NCI-H69 (cell line): ENCODE results near the gene COL18A1.
"Not testable (repeated sequence)": the region's sequence is repeated elsewhere in the genome, so short reads cannot be mapped to it uniquely, and the experiment has no call there.

Experiments used
- DNase-seq: peaks from one replicate; lab custom pipeline; 2025; lab: John Stamatoyannopoulos, UW

Gene COL18A1

GRCh38 chr21:45404730-45405270, at the start of gene COL18A1:
Gene COL18A1 (plus strand): TSS chr21:45405165. CDS start chr21:45405231, 66 bp downstream.
- peak; percentile 79 for DNase-seq

DNA sequence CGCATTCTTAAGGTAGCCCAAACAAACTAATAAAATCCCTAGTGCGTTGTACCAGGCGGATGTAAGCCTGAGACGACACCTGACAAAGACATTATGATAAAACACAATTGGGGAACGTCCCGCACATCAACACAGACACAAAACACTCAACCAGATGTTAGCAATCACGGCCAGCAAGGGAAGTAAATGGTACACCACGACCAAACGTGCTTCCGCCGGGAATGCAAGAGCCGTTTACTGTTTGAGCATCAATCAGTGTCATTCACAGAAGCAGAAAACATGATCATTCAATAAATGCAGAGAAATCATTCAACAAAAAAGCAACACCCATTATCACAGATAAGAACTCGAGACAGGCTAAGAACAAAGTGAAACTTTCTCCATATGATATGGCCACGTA, 49.4 kb upstream of the COL18A1 start:
- DNase-seq = no peak

DNA sequence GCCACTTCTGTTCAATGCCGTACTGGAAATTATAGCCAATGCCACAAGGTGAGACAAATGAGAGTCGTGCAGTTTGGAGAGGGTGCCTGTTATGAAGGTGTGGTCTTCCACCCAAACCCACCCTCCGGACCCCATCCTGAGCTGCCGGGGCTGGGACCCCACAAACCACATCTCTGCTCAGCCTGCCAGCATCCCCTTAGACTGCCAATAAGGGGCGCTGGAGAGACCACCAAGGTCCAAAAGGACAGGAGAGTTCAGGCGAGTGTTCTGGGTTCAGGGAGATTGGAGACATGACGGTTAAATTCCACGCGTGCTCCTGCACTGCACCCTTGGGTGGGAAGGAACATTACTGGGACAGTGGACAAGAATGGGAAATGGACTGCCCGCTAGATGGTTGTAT, 48.7 kb upstream of the COL18A1 start:
- DNase-seq = no peak

DNA sequence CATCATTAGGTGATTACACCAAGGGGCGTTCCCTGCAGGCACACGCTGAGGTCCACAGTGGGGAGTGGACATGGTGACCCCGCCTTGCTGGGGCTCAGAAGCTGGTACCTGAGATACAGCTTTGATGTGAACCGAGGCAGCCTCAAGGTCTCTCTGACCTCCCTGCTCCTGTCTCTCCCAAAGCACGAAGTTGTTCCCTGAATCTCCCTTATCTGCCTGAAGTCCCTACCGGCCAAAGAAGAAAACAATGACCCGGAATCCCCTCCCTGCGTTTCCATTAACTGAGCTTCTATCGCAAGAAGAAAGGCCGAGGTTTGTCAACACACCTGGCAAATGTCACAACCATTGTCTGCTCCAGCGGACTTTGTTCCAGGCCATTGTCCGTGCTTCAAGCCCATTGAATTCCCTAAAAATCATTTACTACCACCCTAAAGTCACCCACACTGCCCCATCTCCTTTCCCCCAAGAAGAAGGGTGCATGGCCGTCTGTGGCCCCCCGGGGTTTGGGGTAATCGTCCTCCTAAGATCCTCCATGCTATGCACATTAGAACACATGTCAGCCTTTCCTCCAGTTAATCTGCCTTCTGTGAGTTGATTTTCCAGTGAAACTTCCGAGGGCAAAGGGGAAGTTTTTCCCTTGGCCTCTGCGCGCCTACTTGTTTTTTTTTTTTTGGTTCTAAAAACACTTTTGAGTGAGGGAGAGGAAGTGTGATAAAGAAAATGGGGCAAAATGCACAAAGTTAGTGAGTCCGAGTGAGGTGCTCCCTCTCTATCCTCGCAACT, 48.1 kb upstream of the COL18A1 start:
- peak; percentile 73 for DNase-seq

- no peak for DNase-seq
Observed at GRCh38 chr21:45357436-45358260, 47.3 kb upstream of the COL18A1 start.

DNA sequence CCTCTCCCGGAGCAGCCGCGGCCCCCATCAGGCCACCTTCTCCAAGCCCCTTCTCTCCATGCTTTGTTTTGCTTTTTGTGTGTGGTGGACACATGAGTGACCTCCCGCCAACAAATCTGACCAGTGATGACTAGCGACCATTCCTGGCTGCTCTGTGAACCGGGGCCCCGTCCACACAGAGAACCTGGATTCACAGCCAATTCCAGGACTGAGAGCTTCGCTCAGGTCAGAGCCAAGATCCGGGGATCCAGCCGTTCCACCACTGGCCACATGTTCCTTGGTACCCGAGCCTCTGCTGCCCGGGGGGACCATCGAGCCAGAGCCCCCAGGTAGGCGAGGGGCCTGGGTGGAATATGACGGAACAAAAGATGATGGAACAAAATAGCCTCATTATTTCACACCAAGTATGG, 46.7 kb upstream of the COL18A1 start:
- DNase-seq = no peak

DNA sequence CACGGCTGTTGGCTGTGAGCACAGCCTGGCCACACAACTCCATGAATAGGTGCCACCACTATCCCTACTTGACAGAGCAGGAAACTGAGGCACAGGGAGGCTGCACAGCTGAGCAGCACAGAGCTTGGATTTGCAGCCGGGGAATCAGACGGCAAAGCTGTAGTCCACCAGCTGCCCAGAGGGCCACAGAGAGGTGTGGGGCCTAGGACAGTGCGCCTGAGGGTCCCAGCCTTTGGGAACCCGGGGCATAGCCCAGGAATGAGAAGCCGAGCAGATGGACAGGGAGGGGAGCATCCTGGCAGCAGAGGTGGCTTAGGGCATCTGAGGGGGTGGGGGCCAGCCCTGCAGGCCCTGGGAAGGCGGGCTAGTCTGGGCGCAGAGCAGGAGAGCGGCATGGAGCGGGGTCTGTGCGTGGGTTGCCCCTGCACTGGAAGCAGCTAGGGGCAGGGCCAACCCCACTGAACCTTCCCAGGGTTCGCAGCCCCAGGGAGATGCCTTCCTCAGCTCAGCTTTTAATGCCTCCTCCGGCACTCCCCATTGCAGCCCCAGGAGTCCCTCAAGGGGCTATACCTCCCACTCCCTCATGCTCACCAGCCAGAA, 46.2 kb upstream of the COL18A1 start:
- no peak for DNase-seq

GRCh38 chr21:45359451-45360217, 45.3 kb upstream of the COL18A1 start:
- DNase-seq = no peak

- no peak for DNase-seq
Observed at GRCh38 chr21:45361033-45361997, 43.6 kb upstream of the COL18A1 start.

- DNase-seq = no peak
Observed at GRCh38 chr21:45362077-45362747, 42.8 kb upstream of the COL18A1 start.

- DNase-seq = no peak
Observed at GRCh38 chr21:45362748-45363145, 42.2 kb upstream of the COL18A1 start.

DNA sequence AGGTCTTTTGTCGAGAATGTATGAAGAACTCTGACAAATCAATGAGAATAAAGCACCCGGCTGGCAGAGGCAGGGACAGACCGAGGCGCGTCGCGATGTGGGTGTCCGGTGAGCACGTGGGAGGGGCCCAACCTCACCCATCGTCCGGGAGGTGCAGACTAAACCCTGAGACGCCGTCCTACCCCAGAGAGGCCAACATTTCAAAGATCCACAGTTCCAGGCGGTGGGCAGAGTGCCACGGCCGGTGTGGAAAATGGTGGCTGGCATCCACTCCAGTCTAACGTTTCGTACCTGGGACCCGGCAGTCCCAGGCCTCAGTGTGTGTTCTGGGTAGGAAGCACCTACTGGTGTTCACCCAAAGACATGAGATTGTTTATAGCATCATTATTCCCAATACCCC, 41.7 kb upstream of the COL18A1 start:
- DNase-seq = not testable (repeated sequence)

DNA sequence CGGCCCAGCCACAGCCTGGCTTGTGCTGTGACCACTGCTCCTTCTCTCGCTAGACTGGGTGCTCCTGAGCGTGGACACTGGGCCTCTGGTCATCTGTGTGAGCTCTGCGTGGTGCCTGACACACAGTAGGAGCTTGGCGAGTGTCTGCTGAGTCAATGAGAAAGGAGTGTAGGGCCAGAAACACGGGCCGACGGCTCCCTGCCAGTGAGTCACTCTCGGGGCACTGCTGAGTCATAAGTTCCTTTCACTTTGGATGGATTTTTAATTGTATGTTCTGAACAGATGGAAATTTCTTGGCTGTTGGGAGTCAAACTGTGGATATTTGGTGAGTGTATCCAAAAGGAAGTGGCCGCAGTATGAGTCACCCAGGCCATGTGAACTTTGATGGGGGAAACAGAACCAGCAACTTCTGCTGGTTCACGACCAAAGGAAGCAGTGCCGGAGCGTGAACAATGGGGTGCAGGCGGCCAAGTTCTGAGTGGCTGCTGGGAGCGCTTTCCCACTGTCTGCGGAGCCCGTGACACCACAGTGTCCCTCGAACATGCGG, 41.0 kb upstream of the COL18A1 start:
- peak; percentile 66 for DNase-seq

DNA sequence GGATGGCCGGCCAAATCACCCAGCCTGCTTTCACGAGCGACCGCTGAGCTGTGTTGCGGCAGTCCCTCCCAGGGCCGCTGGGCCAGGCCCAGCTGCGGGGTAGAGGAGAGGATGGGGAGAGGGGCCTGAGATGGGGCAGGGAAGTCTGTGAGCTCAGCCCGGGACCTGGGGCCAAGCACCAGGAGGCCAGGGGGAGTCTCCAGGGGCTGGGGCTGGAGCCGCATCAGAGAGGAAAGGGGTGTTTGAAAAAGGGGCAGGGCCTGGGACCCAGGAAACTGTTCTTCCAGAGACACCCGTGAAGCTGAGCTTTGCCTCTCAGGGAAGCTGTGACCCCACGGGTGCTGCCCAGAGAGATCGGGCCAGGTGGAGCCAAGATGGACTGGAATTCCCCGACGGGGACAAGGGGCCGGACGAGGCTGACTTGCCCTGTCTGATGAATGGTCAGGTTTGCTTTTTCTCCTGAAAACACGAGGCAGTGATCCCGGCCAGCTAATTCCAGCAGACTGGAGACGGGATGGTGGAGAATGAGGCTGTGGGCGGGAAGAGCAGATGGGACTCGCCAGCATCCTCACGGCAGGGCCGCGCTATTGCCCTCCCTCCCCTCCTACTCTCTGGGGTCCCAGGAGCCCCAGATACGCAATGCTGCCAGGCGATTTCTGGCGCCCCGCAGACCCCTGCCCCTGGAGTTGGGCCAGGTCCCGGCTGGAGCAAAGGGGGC, 40.3 kb upstream of the COL18A1 start:
- no peak for DNase-seq

DNA sequence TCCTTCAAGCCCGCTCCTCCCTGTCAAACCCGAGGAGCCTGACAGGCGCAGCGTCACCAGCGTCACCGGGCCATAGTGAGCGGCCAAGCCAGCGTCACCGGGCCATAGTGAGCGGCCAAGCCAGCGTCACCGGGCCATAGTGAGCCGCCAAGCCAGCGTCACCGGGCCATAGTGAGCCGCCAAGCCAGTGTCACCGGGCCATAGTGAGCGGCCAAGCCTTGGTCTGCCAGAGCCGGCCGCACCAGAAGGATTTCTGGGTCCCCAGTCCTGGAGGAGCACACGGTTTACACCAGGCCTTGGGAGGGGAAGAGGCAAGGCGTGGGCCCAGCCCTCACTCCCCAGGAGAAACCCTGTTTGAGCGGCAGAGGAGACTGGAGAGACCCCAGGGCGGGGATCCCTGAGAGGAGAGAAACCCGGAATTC, 39.8 kb upstream of the COL18A1 start:
- no peak for DNase-seq

- DNase-seq = no peak
Observed at GRCh38 chr21:45365608-45366241, 39.2 kb upstream of the COL18A1 start.

DNA sequence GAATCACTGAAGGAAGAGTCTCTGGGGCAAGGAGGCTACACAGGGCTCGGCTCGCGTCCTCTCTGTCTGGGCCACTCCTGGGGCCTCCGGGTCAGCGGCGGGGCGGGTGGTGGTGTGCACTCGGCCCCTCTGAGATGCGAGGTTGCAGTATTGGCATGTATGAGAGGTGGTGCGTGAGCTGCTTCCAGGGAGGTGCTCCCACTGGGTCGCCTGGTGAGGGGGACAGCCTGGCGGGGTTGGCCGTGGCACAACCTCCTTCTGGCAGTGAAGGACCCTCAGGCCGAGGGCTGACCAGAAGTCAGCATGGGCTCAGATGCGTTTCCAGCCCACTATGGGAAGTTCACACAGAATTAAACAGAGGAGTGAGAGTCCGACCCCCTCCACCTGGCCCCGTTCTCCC, 38.5 kb upstream of the COL18A1 start:
- no peak for DNase-seq

DNA sequence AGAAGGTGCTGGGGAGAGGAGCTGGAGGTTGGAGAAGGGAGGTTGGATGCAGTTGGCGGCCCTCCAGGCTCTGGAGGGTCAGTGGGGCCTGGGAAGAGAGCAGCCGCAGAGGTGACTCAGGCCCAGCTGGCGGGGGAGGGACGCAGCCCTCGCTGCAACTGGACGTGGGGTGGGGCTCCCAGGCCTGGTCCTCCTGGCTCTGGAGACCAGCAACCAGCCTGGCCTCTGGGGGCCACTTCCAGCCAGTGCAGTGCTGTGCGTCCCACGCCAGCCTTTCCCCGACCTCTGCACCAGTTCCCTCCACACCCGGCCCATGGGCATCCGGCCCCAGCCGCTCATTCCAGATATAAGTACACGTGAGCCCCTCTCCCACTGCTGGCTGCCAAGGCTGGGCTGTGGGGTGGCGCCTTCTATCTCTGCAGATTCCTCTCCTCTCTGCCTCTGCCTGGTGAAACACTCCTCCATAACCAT, 38.0 kb upstream of the COL18A1 start:
- DNase-seq = no peak
